LoVo (cell line): ENCODE data around the gene MLLT10.
A peak's percentile ranks its signal among the peaks of the same experiment; 100 is the strongest.
"Not testable (repeated sequence)": the region's sequence is repeated elsewhere in the genome, so short reads cannot be mapped to it uniquely, and the experiment has no call there.

Experiments
- DNase-seq: peaks from one replicate; pipeline ENCODE4 v3.0.0-alpha.2; 2016; ENCODE audit warnings: low spot score

Gene MLLT10

GRCh38 chr10:21528236-21529031 is 5.6 kb upstream of the MLLT10 start:
- DNase-seq, result no peak

- DNase-seq, result no peak
Observed at GRCh38 chr10:21529032-21529910, 4.8 kb upstream of the MLLT10 start.

GRCh38 chr10:21530168-21530567 is 3.9 kb upstream of the MLLT10 start:
- no peak for DNase-seq

GRCh38 chr10:21530641-21531040 is 3.4 kb upstream of the MLLT10 start:
- no peak for DNase-seq

- no peak for DNase-seq
Observed at GRCh38 chr10:21531164-21531563, 2.9 kb upstream of the MLLT10 start.

- DNase-seq, result peak; percentile 15
Observed at GRCh38 chr10:21532694-21533466, 1.2 kb upstream of the MLLT10 start.

GRCh38 chr10:21534280-21534586 is 201 bp downstream of the MLLT10 start:
- no peak for DNase-seq

- DNase-seq, result peak; percentile 54
Observed at GRCh38 chr10:21534604-21535493, 817 bp downstream of the MLLT10 start.

GRCh38 chr10:21535494-21535965 is 1.5 kb downstream of the MLLT10 start:
- no peak for DNase-seq

- not testable (repeated sequence) for DNase-seq
Observed at GRCh38 chr10:21535976-21536375, 1.9 kb downstream of the MLLT10 start.

GRCh38 chr10:21536874-21537273 is 2.8 kb downstream of the MLLT10 start:
- DNase-seq, result no peak

GRCh38 chr10:21540701-21541100 is 6.7 kb downstream of the MLLT10 start:
- not testable (repeated sequence) for DNase-seq

- no peak for DNase-seq
Observed at GRCh38 chr10:21547246-21547645, 13.2 kb downstream of the MLLT10 start.

GRCh38 chr10:21552638-21553037 is 18.6 kb downstream of the MLLT10 start:
- DNase-seq, result no peak

- DNase-seq, result no peak
Observed at GRCh38 chr10:21556527-21556926, 22.5 kb downstream of the MLLT10 start.

- not testable (repeated sequence) for DNase-seq
Observed at GRCh38 chr10:21558984-21559383, 25.0 kb downstream of the MLLT10 start.

GRCh38 chr10:21570761-21571521 is 36.9 kb downstream of the MLLT10 start:
- no peak for DNase-seq

- no peak for DNase-seq
Observed at GRCh38 chr10:21572578-21572977, 38.5 kb downstream of the MLLT10 start.

GRCh38 chr10:21574514-21574913 is 40.5 kb downstream of the MLLT10 start:
- not testable (repeated sequence) for DNase-seq

GRCh38 chr10:21579291-21579690 is 45.3 kb downstream of the MLLT10 start:
- no peak for DNase-seq
